Choroid plexus epithelial cell (primary cell): ENCODE data around the gene SH3BP5L.

ENCODE experiments used
- DNase-seq: peaks from one replicate; pipeline ENCODE4 v3.0.0-alpha.2; 2010; ENCODE audit warnings: low read depth
- H3K4me3 ChIP-seq: 2 replicates; pipeline ENCODE4 v1.5.1; 2011; ENCODE audit warnings: low read depth, mild to moderate bottlenecking, control low read depth, low read length, moderate library complexity
- TF ChIP-seq, protein P1 (sequence below): conservative IDR thresholded peaks from 2 replicates; pipeline ENCODE4 v1.5.1; 2011; ENCODE audit warnings: low read depth, mild to moderate bottlenecking, control low read depth, inconsistent platforms, low read length, moderate library complexity

The SH3BP5L gene

DNA sequence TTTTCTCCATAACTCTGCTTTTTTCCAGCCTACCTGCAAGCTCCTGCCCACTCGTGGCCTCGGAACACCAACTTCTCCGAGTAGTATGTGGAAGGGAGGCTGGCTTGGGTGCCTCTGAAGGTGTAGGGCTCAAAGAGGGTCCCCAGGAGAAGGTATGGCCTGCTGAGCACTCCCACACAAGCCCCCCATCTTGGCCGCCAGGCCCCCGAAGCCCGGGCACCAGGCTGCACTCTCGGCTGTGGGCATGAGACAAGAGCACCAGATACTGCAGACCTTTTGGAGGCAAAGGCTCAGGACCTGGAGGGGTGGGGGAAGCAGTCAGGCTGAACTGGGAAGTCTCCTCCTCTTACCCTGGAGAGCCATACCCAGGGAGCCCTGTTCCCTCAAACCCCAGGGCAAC is 31.5 kb upstream of the SH3BP5L start:
- no peak overlapping the region for H3K4me3 ChIP-seq
- no peak for DNase-seq
- TF ChIP-seq, protein P1, sequence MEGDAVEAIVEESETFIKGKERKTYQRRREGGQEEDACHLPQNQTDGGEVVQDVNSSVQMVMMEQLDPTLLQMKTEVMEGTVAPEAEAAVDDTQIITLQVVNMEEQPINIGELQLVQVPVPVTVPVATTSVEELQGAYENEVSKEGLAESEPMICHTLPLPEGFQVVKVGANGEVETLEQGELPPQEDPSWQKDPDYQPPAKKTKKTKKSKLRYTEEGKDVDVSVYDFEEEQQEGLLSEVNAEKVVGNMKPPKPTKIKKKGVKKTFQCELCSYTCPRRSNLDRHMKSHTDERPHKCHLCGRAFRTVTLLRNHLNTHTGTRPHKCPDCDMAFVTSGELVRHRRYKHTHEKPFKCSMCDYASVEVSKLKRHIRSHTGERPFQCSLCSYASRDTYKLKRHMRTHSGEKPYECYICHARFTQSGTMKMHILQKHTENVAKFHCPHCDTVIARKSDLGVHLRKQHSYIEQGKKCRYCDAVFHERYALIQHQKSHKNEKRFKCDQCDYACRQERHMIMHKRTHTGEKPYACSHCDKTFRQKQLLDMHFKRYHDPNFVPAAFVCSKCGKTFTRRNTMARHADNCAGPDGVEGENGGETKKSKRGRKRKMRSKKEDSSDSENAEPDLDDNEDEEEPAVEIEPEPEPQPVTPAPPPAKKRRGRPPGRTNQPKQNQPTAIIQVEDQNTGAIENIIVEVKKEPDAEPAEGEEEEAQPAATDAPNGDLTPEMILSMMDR: no peak

DNA sequence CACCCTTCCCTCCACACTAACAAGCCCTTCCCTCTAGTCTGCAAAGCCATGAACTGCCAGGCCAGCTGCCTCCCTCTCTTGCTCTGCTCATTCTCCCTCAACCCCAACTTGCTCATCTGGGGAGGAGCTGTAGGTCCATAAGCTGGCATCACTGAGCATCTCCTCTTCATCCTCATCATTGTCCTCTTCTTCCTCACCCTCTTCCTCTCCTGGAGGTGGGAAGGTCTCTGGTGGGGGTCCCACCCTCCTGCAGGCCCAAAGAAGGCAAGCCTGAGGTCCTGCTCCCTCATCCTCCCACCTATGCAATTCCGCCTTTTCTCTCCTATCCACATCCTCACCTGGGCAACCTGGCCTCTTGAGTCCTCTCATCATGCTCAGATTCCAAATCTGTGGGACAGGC is 30.5 kb upstream of the SH3BP5L start:
- DNase-seq: no peak
- TF ChIP-seq, protein P1: no peak
- no peak overlapping the region for H3K4me3 ChIP-seq

GRCh38 chr1:248855580-248855979 is 29.9 kb upstream of the SH3BP5L start:
- TF ChIP-seq, protein P1: no peak
- no peak for DNase-seq
- no peak overlapping the region for H3K4me3 ChIP-seq

- no peak for DNase-seq
- TF ChIP-seq, protein P1: no peak
- H3K4me3 ChIP-seq: no peak overlapping the region
These were observed 28.1 kb upstream of the SH3BP5L start for GRCh38 chr1:248853663-248854375.

DNA sequence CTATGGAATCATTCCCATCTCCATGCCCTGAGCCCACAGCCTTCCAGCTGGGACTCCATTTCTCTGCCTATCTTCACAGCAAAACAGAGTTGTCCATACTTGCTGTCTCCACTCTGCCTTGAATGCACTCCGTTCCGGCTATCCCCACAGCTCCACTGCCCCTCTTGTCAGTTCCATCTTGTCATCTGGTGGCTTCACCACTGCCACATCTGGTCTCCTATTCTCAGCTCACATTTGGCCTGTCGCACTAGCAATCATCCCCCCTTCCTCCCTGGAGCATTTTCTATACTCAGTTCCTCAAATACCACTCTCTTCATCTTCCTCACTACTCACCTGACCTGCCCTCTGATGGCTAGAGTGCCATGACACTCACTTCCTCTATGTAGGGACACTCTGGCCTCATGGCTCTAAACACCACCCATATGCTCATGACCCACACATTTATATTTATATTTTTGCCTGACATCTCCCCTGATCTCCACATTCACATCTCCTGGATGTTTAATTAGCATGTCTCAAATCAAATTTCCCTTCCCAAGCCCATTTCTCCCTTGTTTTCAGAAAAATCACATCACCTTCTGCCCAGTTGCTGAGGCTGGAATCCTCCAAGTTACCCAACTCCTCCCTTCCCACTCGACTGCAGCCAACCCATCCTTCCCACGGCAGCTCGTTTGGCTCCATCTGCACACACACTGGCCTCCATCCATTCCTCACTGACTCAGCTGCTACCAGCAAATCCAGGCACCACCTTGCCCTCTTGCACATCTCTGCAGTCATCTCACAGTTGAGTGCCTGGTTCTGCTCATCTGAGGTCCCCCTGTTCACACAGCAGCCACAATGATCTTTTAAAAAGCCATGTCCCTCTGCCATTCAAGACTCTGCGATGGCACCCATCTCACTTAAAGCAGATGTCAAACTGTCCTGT is 27.0 kb upstream of the SH3BP5L start:
- TF ChIP-seq, protein P1: no peak
- DNase-seq: peak; percentile 9
- no peak overlapping the region for H3K4me3 ChIP-seq

DNA sequence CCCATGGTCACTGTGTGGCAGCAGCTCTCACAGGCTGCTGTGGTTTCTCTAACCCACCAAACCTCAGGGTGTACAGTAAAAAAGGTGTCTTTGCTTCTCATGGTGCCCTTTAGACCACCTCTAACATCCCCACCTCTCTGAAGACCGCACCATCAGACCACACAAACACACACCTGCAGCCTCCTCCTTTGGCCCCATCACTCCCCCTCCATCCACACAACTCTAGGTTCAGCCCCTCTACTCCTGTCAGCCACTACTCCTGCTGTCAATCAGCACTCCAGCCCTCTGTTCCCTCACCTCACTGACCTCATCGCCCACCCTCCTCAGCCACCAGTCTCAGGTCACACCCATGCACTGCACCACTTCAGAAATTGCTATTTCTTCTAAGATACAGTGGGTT is 25.7 kb upstream of the SH3BP5L start:
- no peak for DNase-seq
- TF ChIP-seq, protein P1: no peak
- H3K4me3 ChIP-seq: no peak overlapping the region
